Activated T-cell treated with anti-CD3 and anti-CD28 coated beads, Interleukin-2, amount 50 U/mL, for 1 hour (primary cell): ENCODE results near the gene NUFIP1.
"Not testable (repeated sequence)": the region's sequence is repeated elsewhere in the genome, so short reads cannot be mapped to it uniquely, and the experiment has no call there.

Source experiments
- DNase-seq: peaks from one replicate; pipeline ENCODE4 v3.0.0-alpha.2; 2020

Gene NUFIP1

GRCh38 chr13:44989071-44989889 is at the start of gene NUFIP1, which contains the start of gene GPALPP1:
Gene NUFIP1, minus strand, starts transcription at chr13:44989471. Its CDS starts 35 bp downstream, at chr13:44989436.
Gene GPALPP1, plus strand, starts transcription at chr13:44989538. Its CDS starts 117 bp downstream, at chr13:44989655.
- DNase-seq, result peak; percentile 89

- no peak for DNase-seq
These were observed 46.9 kb upstream of the NUFIP1 start for GRCh38 chr13:45036206-45036605.

DNA sequence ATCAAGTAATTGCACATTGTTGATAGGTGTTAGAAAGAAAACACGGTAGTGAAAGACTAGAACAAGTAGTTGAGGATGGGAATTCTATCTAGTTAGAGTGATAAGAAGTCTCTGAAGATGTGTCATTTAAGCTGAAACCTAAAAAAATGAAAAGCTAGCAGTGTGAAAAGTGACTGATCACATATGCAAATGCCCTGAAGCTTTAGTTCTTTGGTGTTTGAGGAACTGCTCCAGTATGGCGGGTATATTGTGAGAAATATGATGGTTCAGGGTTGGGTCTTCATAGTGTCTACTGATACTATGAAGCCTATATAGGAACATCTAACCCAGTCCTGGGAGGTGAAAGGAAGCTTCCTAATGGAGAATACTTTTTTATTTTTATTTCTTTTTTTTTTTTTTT is 45.1 kb upstream of the NUFIP1 start:
- DNase-seq, result no peak

DNA sequence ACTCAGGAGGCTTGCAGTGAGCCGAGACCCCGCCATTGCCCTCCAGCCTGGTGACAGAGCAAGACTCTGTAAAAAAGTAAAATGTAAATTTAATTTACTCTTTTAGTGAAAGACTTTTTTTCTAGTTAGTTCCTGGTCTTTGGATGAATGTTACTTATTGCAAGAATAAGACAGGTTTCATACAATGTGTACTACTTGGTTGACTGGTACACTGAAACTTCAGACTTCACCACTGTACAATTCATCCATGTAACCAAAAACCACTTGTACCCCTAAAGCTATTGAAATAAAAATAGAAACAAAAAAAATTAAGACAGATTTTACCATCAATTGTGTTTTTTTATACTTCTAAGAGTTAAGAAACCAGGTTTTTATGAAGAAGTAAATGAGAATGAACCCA is 35.6 kb upstream of the NUFIP1 start:
- no peak for DNase-seq

DNA sequence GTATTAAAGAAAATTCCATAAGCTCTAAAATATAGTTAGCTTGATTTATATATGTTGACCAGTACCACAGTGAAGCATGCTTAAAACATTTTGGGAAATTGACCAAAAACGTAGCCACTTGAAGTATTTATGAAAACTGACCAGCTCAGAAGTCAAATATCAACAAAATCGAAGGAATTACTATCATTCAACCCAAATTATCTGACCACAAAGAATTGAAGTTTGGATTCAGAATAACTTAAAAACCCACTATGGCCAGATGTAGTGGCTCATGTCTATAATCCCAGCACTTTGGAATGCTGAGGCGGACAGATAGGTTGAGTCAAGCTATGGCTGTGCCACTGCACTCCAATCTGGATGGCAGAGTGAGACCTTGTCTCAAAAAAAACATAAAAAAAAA is 32.0 kb upstream of the NUFIP1 start:
- no peak for DNase-seq

DNA sequence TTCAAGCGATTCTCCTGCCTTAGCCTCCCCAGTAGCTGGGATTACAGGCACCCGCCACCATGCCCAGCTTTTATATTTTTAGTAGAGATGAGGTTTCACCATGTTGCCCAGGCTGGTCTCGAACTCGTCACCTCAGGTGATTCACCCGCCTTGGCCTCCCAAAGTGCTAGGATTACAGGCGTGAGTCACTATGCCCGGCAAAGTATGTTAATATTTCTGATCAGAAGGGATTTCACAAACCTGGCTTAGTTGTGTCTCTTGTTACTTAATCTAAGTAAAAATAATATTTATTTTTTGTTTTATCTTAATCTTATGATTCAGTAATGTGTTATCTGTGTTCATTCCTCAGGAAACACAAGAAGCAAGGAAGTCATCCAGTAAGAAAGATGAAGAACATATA is 30.7 kb upstream of the NUFIP1 start:
- not testable (repeated sequence) for DNase-seq

DNA sequence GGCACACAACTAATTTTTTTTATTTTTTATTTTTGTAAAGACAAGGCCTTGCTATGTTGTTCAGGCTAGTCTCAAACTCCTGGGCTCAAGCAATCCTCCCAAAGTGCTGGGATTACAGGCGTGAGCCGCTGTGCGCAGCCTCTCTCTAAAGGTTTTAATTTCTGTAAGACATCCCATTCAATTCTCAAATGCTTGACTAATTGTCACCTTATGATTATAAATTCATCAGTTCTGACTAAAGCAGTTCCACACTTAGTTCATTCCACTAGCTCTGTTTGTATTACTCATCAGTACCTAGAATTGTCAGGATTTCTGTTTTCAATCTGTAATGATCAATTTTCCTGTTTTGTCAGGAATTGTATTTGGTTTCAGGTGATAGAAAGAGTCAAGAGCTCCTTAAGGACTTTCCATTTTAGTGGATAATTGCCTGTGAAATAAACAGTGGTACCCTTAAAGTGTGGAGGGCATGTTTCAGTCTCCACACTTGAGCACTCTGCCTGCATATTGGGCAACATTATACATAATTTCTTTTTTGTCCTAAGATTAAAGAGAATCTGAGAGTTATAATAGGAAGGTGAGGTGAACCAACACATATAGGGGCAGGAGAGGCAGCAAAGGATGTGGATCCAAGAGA is 27.6 kb upstream of the NUFIP1 start:
- no peak for DNase-seq

- no peak for DNase-seq
These were observed 26.0 kb upstream of the NUFIP1 start for GRCh38 chr13:45015300-45015699.

DNA sequence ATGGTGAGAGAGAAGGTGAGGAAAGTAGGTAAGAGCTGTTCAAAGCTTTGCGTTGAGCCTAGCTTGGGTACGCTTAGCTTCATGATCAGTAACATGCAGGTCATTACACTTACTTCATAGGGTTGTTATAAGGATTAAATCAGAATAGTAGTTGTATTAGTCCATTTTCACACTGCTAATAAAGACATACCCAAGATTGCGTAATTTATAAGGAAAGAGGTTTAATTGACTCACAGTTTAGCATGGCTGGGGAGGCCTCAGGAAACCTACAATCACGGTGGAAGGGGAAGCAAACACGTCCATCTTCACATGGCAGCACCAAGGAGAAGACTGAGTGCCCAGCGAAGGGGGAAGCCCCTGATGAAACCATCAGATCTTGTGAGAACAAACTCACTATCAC is 21.9 kb upstream of the NUFIP1 start:
- DNase-seq, result no peak

GRCh38 chr13:45007823-45008222 is 18.6 kb upstream of the NUFIP1 start:
- no peak for DNase-seq

DNA sequence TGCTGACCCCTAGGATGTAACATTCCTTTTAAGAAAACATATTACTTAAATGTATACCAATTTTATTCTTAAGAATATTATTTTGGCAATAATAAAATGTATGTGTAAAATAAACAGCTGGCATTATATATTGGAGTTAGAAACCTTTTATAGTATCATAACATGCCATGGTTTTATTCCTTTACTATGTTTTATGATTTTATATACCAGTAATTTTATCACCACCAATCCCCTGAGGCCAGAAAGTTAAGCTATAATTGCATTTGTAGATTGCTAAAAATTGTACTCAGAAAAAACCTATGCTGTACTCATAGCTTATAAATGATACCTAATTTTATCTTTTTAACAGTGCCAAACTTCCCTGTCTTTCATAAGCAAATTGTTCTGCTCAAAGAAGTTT is 18.0 kb upstream of the NUFIP1 start:
- no peak for DNase-seq

- DNase-seq, result no peak
These were observed 14.8 kb upstream of the NUFIP1 start for GRCh38 chr13:45004096-45004495.

GRCh38 chr13:45003417-45003816 is 14.1 kb upstream of the NUFIP1 start:
- no peak for DNase-seq

DNA sequence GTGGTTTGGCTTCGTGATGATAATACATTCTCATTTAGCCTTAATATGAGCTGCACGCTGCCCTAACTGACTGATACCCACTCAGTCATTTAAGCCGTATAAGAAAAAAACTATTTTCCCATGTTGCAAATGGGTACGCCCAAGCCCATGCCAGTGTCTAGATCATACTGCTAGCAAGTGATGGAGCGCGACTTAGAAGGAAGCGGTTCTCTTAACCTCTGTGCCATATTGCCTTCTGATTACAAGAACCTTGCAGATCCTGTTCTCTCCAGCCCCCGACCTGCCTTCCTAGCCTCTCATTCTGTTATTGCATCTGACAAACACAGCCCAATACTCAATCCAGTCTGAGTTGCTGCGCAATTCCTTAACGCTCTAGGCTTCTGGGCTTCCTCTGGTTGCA is 670 bp upstream of the NUFIP1 start:
- DNase-seq, result no peak

DNA sequence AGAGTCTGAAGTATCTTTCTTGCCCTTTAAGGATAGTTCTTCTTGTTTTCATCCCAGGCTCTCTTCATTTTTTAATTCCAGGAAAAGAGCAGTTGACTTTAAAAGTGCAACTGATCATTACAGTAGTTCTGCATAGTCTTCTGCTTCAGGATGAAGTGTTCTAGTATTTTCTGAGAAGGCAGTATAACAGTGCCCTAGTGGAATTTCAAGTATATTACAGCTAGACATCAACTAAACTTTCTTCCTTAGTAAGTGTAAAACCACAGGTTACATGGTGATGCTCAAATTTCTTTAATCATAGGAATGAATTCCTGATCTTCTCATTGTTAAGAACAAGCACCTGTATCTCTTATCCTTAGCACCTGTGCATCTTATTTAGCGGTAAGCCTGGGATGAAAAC is 10.9 kb downstream of the NUFIP1 start:
- no peak for DNase-seq

DNA sequence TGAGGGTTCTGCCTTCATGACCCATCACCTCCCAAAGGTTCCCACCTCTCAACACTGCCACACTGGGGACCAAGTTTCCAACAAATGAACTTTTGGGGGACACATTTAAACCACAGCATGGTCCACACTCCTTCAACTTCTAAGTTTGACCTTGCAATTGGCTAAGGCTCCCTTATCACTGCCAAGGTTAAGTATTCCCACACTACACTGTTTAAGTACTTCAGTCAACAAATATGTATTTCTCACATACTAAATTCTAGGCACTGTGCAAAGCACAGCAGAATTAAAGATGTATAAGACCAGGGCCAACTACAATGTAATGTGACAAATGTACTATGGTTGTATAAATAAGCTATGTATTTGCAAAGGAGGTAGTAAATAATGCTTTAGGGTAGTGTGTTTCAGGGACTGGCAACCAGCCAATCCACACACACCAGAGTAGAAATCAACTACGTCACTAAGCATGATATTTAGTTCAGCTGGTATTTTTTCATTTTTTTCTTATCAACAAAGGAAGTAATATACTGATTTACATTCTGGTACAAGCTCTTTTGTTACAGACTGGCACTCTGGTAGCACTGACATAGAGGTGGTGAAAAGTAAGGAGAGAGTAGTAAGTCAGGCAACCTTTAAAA is 12.2 kb downstream of the NUFIP1 start:
- DNase-seq, result no peak

GRCh38 chr13:44976196-44976595 is 13.1 kb downstream of the NUFIP1 start:
- no peak for DNase-seq

GRCh38 chr13:44974056-44974793 is 15.0 kb downstream of the NUFIP1 start:
- DNase-seq, result no peak

DNA sequence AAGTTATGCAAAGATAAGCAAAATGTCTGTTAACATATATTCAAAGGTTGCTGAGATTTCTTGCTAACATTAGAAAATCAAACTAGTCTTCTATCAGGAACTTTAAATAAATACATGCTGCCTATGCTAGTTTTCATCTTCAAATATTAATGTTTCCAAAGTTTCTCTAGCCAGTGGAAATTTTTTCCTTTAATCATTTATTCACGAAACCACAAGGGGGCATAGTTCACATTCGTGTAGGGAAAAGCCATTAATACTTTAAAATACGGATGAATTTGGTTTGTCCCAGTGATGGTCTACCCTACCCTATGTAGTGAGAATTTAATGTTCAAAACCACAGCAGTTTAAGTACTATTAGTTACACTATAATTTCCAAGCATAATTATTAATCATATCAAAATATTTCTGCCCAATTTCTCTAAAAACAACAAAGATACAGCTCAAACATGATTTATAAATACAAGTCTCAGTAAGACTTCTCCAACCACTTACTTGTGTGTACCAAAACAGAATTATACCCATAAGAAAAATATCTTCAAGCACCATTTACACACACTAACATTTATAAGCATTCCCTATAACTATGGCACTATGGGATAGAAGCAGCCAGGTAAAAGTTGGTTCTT is 16.2 kb downstream of the NUFIP1 start:
- DNase-seq, result no peak

DNA sequence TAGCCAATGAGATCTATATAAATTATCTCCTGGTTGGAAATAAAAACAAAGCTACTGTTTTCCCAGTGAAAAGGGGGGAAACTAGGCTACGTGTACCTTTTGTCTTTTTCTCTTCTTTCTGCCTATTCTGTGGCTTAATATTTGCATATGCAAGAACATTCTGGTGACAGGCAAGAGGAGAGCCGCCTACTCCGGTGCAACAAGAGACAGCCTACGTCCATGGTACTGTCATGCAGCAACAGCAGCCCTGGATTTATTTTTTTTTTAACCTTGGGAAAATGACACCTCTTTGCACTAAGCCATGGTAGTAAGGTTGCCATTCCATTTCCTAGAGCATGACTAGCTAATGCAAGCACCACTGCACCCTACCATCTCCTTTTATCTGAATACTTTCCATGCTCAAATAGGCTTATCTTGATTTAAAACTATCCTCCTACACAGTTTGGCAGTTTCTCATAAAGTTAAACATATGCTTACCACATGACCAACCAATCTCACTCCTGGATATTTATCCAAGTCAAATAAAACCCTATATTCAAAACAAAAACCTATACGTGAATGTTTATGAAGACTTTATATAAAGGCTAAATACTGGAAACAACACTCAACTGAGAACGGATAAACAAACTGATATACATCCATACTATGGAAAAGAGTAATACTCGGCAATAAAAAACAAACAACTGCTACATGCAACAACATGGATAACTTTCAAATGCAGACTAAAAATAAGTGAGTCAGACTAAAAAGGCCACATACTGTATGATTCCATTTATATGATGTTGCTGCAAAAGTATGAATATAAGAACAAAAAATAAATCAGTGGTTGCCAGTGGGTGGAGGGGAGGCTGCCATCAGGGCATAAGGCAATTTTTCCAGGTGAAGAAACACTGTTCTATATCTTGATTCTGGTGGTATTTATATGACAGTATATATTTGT is 17.3 kb downstream of the NUFIP1 start:
- no peak for DNase-seq
